Lower leg skin (tissue), 3 donors: ENCODE data around the gene DYNLRB1.

ENCODE experiments used
- POLR2A ChIP-seq, 2 donors: fragments of 450-650 bp; IDR thresholded peaks; one replicate each; pipeline ENCODE4 v1.6.1; 2016 to 2017; ENCODE audit warnings: antibody characterized with exemption in 2 of 2, mild to moderate bottlenecking in 1 of 2, moderate library complexity in 1 of 2
- TF ChIP-seq, protein P1 (sequence below), 3 donors: fragments of 450-650 bp; IDR thresholded peaks; one replicate each; pipeline ENCODE4 v1.5.1; 2016; ENCODE audit warnings: antibody characterized with exemption in 3 of 3, mild to moderate bottlenecking in 3 of 3, moderate library complexity in 2 of 3

DNA sequence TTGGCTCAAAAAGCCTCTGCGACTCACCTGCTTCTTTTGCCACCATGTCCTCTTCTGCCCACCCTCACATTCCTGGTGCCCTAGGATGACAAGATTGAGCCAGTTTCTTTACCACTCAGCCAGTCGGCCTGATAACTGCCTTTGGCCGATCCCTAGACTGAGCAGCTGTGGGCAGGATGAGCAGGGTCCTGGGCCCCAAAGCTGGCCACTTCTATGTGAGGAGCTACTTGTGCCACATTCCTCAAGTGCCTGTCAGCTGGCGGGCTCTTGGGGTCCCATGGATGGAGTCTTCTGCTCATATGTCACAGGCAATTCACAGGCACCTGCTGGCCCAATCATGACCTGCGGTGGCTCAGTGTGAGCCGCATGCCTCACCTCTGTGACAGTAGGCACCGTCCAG is 16.5 kb downstream of the DYNLRB1 start:
- no peak for TF ChIP-seq POLR2A (IDR thresholded peaks at IDR 0.05)
- TF ChIP-seq, protein P1, sequence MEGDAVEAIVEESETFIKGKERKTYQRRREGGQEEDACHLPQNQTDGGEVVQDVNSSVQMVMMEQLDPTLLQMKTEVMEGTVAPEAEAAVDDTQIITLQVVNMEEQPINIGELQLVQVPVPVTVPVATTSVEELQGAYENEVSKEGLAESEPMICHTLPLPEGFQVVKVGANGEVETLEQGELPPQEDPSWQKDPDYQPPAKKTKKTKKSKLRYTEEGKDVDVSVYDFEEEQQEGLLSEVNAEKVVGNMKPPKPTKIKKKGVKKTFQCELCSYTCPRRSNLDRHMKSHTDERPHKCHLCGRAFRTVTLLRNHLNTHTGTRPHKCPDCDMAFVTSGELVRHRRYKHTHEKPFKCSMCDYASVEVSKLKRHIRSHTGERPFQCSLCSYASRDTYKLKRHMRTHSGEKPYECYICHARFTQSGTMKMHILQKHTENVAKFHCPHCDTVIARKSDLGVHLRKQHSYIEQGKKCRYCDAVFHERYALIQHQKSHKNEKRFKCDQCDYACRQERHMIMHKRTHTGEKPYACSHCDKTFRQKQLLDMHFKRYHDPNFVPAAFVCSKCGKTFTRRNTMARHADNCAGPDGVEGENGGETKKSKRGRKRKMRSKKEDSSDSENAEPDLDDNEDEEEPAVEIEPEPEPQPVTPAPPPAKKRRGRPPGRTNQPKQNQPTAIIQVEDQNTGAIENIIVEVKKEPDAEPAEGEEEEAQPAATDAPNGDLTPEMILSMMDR (IDR thresholded peaks at IDR 0.05) = no peak
